HG03066 (cell line): ENCODE data around the gene SGSH.
"Not testable (repeated sequence)": the region's sequence is repeated elsewhere in the genome, so short reads cannot be mapped to it uniquely, and the experiment has no call there.

Experiments used
- ATAC-seq: cut with Tn5 transposase; IDR thresholded peaks from one replicate; pipeline ENCODE4 v1.9.1; 2021; ENCODE audit warnings: low read depth; ENCODE audit not compliant: unreplicated experiment

The SGSH gene

GRCh38 chr17:80213643-80213975 is 6.5 kb downstream of the SGSH start:
- no peak for ATAC-seq

GRCh38 chr17:80212962-80213642 is 7.0 kb downstream of the SGSH start:
- ATAC-seq, result no peak

GRCh38 chr17:80212511-80212910 is 7.6 kb downstream of the SGSH start:
- no peak for ATAC-seq

- ATAC-seq, result no peak
Observed at GRCh38 chr17:80212109-80212508, 8.0 kb downstream of the SGSH start.

- no peak for ATAC-seq
Observed at GRCh38 chr17:80210348-80211108, 9.6 kb downstream of the SGSH start.

GRCh38 chr17:80209765-80210164 is 10.4 kb downstream of the SGSH start:
- ATAC-seq, result no peak

GRCh38 chr17:80208050-80208449 is 12.1 kb downstream of the SGSH start:
- no peak for ATAC-seq

GRCh38 chr17:80205811-80206210 is 14.3 kb downstream of the SGSH start:
- no peak for ATAC-seq

GRCh38 chr17:80204626-80205468 is 15.3 kb downstream of the SGSH start:
- ATAC-seq, result no peak

GRCh38 chr17:80203471-80203963 is 16.6 kb downstream of the SGSH start:
- no peak for ATAC-seq

GRCh38 chr17:80202197-80202596 is 17.9 kb downstream of the SGSH start:
- ATAC-seq, result no peak

- no peak for ATAC-seq
Observed at GRCh38 chr17:80201446-80201845, 18.7 kb downstream of the SGSH start.

- ATAC-seq, result not testable (repeated sequence)
Observed at GRCh38 chr17:80199295-80199694, 20.8 kb downstream of the SGSH start.

- ATAC-seq, result no peak
Observed at GRCh38 chr17:80198144-80198661, 21.9 kb downstream of the SGSH start.

GRCh38 chr17:80196652-80197051 is 23.5 kb downstream of the SGSH start:
- ATAC-seq, result no peak

GRCh38 chr17:80195671-80196529 is 24.2 kb downstream of the SGSH start:
- ATAC-seq, result no peak

GRCh38 chr17:80195141-80195540 is 25.0 kb downstream of the SGSH start:
- no peak for ATAC-seq

GRCh38 chr17:80191865-80192661 is 28.1 kb downstream of the SGSH start:
- ATAC-seq, result no peak

- ATAC-seq, result no peak
Observed at GRCh38 chr17:80191192-80191591, 28.9 kb downstream of the SGSH start.
